ENCODE data around the gene KIAA0319L. TPM values are rescaled to one million over a fixed set of nuclear protein-coding genes. Genes with fewer than 3 reads are reported as not detected.

KIAA0319L gene
- total and polyA plus RNA-seq, 2 experiments from 2014 or later, result 27.2 to 75.1 TPM

DNA sequence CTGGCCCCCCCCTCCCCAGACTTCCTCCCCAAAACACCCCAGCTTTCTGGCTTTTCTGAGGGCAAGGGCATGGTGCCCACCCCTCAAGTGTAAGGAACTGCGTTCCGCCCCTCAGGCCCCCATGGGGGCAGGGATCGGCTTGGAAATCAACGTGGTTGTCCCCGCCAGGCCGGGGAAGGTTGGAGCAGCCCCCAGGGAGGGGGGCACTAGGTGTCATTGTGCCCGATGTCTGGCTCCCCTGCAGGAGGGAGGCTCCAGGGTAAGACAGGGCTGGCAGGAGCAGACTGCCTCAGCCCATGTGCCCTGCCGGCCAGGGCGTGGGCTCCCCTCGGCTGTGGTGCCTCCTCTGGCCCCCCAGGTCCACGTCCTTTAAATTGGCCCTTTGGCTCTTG is 8.5 kb upstream of the KIAA0319L start:
- Histone ChIP-seq H3K27ac (ENCODE audit: low read depth) (no peak overlapping the region), H3K4me2 (no peak overlapping the region), H3K4me3 (no peak overlapping the region), H2AFZ (no peak overlapping the region), H3K9me2 (ENCODE audit: insufficient read depth) (no peaks in the 10 kb centered on the region), H4K20me1 (replicated peaks; ENCODE audit: insufficient read depth) (peaks cover 14% of the 10 kb centered on the region; the same call in 1 of the 2 replicates), H3K36me3 (ENCODE audit: insufficient read depth) (no peaks in the 10 kb centered on the region; the same call in 1 of the 2 replicates), H3F3A (replicated peaks; ENCODE audit: low read depth) (0 out of 2 replicates have a peak, but pooled peaks cover 12% of the 10 kb centered on the region), H3K4me1 (ENCODE audit: insufficient read depth) (no peaks in the 10 kb centered on the region), H3K79me2 (replicated peaks; ENCODE audit: insufficient read depth) (no peaks in the 10 kb centered on the region), H3K27me3 (ENCODE audit: insufficient read depth) (peaks cover 28% of the 10 kb centered on the region)
- DNase-seq (ENCODE audit: low spot score) (no peak), ATAC-seq (no peak)
- Mint-ChIP-seq H3K4me1 (peaks cover 10% of the 10 kb centered on the region), H3K36me3 (ENCODE audit: low read depth) (peaks cover 46% of the 10 kb centered on the region), H3K27me3 (ENCODE audit: insufficient read depth, low read depth, poor library complexity) (peaks cover 23% of the 10 kb centered on the region), H3K4me3 (no peak overlapping the region), H3K27ac (no peak overlapping the region), H3K9me3 (no peaks in the 10 kb centered on the region; the same call in 1 of the 3 replicates)
- TF ChIP-seq EZH2 (IDR thresholded peaks at IDR 0.05; ENCODE audit: low read depth, unreplicated experiment) (no peak), ZNF331 (CRISPR knock-in tag; IDR thresholded peaks at IDR 0.05; ENCODE audit: low read depth) (no peak), CREB1 (CRISPR knock-in tag; IDR thresholded peaks at IDR 0.05; ENCODE audit: low read depth) (no peak), EZH2phosphoT487 (IDR thresholded peaks at IDR 0.05; ENCODE audit: unreplicated experiment) (no peak), NANOG (IDR thresholded peaks at IDR 0.05; ENCODE audit: borderline replicate concordance) (no peak), STAT1 (IDR thresholded peaks at IDR 0.05; ENCODE audit: unreplicated experiment) (no peak), POLR2AphosphoS5 (IDR thresholded peaks at IDR 0.05; ENCODE audit: low read depth) (no peak), ZNF114 (CRISPR knock-in tag; IDR thresholded peaks at IDR 0.05) (no peak)
- TF ChIP-seq, protein P1, sequence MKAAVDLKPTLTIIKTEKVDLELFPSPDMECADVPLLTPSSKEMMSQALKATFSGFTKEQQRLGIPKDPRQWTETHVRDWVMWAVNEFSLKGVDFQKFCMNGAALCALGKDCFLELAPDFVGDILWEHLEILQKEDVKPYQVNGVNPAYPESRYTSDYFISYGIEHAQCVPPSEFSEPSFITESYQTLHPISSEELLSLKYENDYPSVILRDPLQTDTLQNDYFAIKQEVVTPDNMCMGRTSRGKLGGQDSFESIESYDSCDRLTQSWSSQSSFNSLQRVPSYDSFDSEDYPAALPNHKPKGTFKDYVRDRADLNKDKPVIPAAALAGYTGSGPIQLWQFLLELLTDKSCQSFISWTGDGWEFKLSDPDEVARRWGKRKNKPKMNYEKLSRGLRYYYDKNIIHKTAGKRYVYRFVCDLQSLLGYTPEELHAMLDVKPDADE (IDR thresholded peaks at IDR 0.05), result no peak

DNA sequence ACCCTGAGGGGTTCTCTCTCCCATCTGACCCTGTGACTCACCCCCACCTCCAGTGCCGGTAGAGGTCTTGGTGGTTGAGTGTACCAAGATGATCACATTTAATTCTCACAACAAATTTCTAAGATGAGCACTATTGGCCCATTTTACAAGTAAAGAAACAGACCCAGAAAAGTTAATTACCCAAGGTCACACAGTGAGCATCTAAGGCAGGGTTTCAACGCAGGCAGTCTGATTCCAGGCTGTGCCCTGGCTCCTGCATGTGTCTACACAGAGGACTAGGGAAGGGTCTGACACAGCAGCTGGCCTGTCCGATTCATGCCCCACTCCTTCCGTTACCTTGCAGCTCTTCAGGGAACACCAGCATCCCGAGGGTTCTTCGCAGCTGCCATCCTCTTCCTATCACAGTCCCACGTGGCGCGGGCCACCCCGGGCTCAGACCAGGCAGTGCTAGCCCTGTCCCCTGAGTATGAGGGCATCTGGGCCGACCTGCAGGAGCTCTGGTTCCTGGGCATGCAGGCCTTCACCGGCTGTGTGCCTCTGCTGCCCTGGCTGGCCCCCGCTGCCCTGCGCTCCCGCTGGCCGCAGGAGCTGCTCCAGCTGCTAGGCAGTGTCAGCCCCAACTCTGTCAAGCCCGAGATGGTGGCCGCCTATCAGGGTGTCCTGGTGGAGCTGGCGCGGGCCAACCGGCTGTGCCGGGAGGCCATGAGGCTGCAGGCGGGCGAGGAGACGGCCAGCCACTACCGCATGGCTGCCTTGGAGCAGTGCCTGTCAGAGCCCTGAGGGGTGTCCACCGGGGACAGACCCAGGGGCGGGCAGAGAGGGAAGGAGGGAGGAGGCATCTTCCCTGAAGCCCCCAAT is 7.9 kb upstream of the KIAA0319L start:
- ATAC-seq (no peak), DNase-seq (ENCODE audit: low spot score) (no peak)
- H4K20me1 ChIP-seq (replicated peaks; ENCODE audit: insufficient read depth), result peaks cover 14% of the 10 kb centered on the region; the same call in 1 of the 2 replicates
- Mint-ChIP-seq H3K27ac (peak overlapping the region; percentile 74; the same call in 1 of the 2 replicates), H3K9me3 (no peaks in the 10 kb centered on the region; the same call in 1 of the 3 replicates), H3K36me3 (ENCODE audit: low read depth) (peaks cover 50% of the 10 kb centered on the region), H3K27me3 (ENCODE audit: insufficient read depth, low read depth, poor library complexity) (peaks cover 18% of the 10 kb centered on the region), H3K4me1 (peaks cover 10% of the 10 kb centered on the region), H3K4me3 (no peak overlapping the region)
- 0 out of 2 replicates have a peak, but pooled peaks cover 12% of the 10 kb centered on the region for H3F3A ChIP-seq (replicated peaks; ENCODE audit: low read depth)
- H3K27ac ChIP-seq (ENCODE audit: low read depth), result no peak overlapping the region
- H3K4me2 ChIP-seq, result no peak overlapping the region
- TF ChIP-seq ZNF114 (CRISPR knock-in tag; IDR thresholded peaks at IDR 0.05) (no peak), POLR2AphosphoS5 (IDR thresholded peaks at IDR 0.05; ENCODE audit: low read depth) (no peak), EZH2phosphoT487 (IDR thresholded peaks at IDR 0.05; ENCODE audit: unreplicated experiment) (no peak)
- TF ChIP-seq, protein P2, sequence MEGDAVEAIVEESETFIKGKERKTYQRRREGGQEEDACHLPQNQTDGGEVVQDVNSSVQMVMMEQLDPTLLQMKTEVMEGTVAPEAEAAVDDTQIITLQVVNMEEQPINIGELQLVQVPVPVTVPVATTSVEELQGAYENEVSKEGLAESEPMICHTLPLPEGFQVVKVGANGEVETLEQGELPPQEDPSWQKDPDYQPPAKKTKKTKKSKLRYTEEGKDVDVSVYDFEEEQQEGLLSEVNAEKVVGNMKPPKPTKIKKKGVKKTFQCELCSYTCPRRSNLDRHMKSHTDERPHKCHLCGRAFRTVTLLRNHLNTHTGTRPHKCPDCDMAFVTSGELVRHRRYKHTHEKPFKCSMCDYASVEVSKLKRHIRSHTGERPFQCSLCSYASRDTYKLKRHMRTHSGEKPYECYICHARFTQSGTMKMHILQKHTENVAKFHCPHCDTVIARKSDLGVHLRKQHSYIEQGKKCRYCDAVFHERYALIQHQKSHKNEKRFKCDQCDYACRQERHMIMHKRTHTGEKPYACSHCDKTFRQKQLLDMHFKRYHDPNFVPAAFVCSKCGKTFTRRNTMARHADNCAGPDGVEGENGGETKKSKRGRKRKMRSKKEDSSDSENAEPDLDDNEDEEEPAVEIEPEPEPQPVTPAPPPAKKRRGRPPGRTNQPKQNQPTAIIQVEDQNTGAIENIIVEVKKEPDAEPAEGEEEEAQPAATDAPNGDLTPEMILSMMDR (conservative IDR thresholded peaks at IDR 0.05; ENCODE audit: low read depth in 2 of 2), result no peak; a peak in 1 of 4 replicates
- no peak overlapping the region for H3K4me3 ChIP-seq
- no peak overlapping the region for H2AFZ ChIP-seq
- no peaks in the 10 kb centered on the region for H3K79me2 ChIP-seq (replicated peaks; ENCODE audit: insufficient read depth)
- H3K4me1 ChIP-seq (ENCODE audit: insufficient read depth), result no peaks in the 10 kb centered on the region
- peaks cover 22% of the 10 kb centered on the region for H3K27me3 ChIP-seq (ENCODE audit: insufficient read depth)
- no peaks in the 10 kb centered on the region; the same call in 1 of the 2 replicates for H3K36me3 ChIP-seq (ENCODE audit: insufficient read depth)
- H3K9me2 ChIP-seq (ENCODE audit: insufficient read depth), result no peaks in the 10 kb centered on the region

Measured in GM23338 (cell line).